ACC112 (cell line): Measurements from ENCODE around the gene SCAANT1.

Experiments
- H2AFZ ChIP-seq: fragments of 200-600 bp; sonication (generic); one replicate; pipeline ENCODE4 v1.6.0; 2017; ENCODE audit warnings: antibody characterized with exemption, low read length; ENCODE audit not compliant: unreplicated experiment
- H3K27ac ChIP-seq: fragments of 200-600 bp; sonication (generic); 2 replicates; pipeline ENCODE4 v1.5.1; 2014; ENCODE audit warnings: low read depth, mild to moderate bottlenecking, antibody characterized with exemption, low read length, moderate library complexity
- H3K27me3 ChIP-seq: fragments of 200-600 bp; sonication (generic); 2 replicates; pipeline ENCODE4 v1.6.1; 2014; ENCODE audit warnings: mild to moderate bottlenecking, antibody characterized with exemption, low read length, moderate library complexity, mixed read lengths; ENCODE audit not compliant: insufficient read depth
- H3K36me3 ChIP-seq: fragments of 200-600 bp; sonication (generic); 2 replicates; pipeline ENCODE4 v1.6.1; 2016; ENCODE audit warnings: mild to moderate bottlenecking, antibody characterized with exemption, low read length, moderate library complexity, mixed read lengths; ENCODE audit not compliant: insufficient read depth
- H3K4me1 ChIP-seq: fragments of 200-600 bp; sonication (generic); one replicate; pipeline ENCODE4 v1.6.1; 2016; ENCODE audit warnings: low read length, mixed read lengths; ENCODE audit not compliant: insufficient read depth, unreplicated experiment, control insufficient read depth
- H3K4me3 ChIP-seq: fragments of 200-600 bp; sonication (generic); 2 replicates; pipeline ENCODE4 v1.5.1; 2014; ENCODE audit warnings: mild to moderate bottlenecking, low read depth, low read length
- H3K79me2 ChIP-seq: fragments of 200-600 bp; sonication (generic); one replicate; pipeline ENCODE4 v1.6.0; 2016; ENCODE audit warnings: low read length; ENCODE audit not compliant: control insufficient read depth, unreplicated experiment, insufficient read depth

Gene SCAANT1

DNA sequence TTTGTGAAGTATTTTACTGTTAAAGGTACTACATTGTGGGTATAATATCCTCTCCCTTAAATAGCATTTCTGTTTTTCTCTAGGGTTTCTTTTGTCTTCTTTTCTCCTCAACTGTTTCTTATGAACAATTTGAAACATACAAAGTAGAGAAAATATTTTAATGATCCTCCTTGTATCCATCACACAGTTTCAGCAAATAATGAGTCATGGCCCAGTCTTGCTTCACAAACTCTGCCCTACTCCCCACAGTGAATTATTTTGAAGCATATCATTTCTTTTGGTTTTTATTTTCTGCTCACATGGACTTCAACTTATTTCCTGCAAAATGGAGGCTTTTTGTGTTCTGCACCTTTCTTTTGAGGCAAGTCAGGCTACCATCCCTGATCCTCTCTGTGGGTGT lies 6.1 kb upstream of the SCAANT1 start:
- peaks cover 80% of the 10 kb centered on the region for H3K79me2 ChIP-seq
- no peaks in the 10 kb centered on the region for H3K27me3 ChIP-seq
- H3K4me3 ChIP-seq, result no peak overlapping the region
- peaks cover 59% of the 10 kb centered on the region for H3K36me3 ChIP-seq
- H3K4me1 ChIP-seq, result peaks cover 20% of the 10 kb centered on the region
- H2AFZ ChIP-seq, result no peak overlapping the region
- peak overlapping the region; percentile 66 for H3K27ac ChIP-seq

DNA sequence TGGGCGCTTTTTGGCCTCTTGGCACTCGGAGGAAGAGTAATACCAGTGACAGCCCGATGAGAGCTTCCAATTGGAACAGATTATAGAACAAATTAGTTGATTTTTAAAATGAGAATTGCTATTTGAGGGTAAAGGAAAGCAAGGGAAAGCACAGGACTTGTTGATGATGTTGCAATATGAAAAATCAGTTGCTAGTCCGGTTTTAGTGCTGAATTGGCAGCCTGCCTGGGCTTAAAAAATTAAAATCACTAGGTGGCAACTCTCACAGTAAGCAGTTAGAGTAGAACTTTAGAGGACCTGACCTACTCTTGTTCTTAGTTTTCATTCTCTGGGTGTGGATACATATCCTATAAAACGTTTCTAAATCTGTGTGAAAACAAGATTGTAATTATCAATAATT lies 2.1 kb upstream of the SCAANT1 start:
- peaks cover 40% of the 10 kb centered on the region for H3K4me1 ChIP-seq
- no peak overlapping the region for H2AFZ ChIP-seq
- peak overlapping the region; percentile 89 for H3K4me3 ChIP-seq
- H3K36me3 ChIP-seq, result peaks cover 32% of the 10 kb centered on the region
- no peaks in the 10 kb centered on the region for H3K27me3 ChIP-seq
- H3K79me2 ChIP-seq, result peaks cover 76% of the 10 kb centered on the region
- H3K27ac ChIP-seq, result 0 out of 2 replicates have a peak overlapping the region, but pooled peaks have one; percentile 90

DNA sequence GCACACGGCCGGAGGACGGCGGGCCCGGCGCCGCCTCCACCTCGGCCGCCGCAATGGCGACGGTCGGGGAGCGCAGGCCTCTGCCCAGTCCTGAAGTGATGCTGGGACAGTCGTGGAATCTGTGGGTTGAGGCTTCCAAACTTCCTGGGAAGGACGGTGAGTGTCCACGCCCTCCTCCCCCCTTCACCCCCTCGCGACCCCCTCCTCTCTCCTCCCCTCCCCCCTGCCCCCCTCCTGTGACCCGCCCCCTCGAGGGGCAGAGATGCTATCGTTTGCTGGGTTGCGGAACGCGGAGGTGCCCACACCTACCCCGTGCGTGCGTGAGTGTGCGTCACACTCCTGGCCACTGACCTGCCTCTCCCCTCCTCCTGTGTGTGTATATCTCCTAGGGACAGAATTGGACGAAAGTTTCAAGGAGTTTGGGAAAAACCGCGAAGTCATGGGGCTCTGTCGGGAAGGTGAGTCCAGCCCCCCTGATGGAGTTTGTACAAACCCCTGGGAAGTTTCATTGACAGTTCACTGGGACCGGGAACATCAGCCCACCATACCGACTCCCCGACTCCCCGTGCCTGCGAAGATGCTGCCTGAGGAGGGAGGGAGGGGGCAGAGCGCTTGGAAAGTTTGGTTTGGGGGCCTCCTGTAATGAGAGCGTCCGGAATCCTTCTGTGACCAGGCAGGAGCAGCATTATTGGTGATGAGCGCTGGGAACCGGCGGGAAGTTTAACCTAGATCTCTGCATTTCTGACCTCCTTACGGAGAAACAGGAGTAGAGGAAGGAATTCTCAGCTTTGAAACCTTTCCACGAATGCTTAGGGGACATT lies 795 bp upstream of the SCAANT1 start:
- Histone ChIP-seq H2AFZ (no peak overlapping the region), H3K4me3 (peak overlapping the region; percentile 89), H3K79me2 (peaks cover 65% of the 10 kb centered on the region), H3K27me3 (no peaks in the 10 kb centered on the region), H3K27ac (peak overlapping the region; percentile 90), H3K4me1 (peaks cover 41% of the 10 kb centered on the region), H3K36me3 (peaks cover 22% of the 10 kb centered on the region)

DNA sequence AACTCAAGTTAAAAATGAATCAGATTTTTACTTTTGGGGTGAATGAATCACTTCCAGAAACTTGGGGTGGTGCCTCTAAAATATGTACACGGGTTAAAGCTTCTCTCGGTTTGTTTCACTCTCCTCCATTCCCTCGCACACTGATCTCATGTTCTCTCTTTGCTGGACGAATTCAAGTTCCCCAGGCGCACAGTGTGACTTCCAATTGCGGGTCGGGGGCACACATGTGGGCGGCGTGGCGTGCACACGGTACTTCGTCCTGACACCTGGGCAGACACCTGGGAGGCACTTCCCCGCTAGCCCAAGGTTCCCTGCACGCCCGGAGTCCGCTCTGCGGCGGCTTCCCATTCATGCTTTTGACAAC lies 692 bp downstream of the SCAANT1 start:
- Histone ChIP-seq H3K27me3 (no peaks in the 10 kb centered on the region), H2AFZ (peak overlapping the region; percentile 38), H3K4me1 (peaks cover 37% of the 10 kb centered on the region), H3K79me2 (peaks cover 55% of the 10 kb centered on the region), H3K4me3 (peak overlapping the region; percentile 89), H3K27ac (peak overlapping the region; percentile 90), H3K36me3 (peaks cover 7% of the 10 kb centered on the region; the same call in 1 of the 2 replicates)

DNA sequence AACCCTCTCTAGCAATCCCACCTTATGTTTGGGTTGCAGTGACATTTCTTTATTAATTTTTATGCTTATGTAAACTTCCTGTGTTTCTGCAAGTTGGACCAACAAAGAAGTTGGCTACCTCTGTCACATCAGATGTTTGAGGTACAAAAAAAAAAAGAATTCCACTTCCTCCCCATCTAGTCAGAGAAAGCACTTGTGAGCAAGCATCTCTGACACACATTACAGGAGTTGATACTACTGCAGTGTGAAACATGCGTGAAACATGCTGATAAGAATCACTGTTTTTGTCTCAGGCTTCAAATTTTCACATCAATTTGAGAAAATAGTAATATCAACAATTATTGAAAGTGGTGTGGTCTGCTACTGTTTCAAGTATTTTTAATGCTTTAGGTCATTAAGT lies 1.3 kb downstream of the SCAANT1 start:
- peaks cover 1% of the 10 kb centered on the region; the same call in 1 of the 2 replicates for H3K36me3 ChIP-seq
- peak overlapping the region; percentile 38 for H2AFZ ChIP-seq
- H3K4me1 ChIP-seq, result peaks cover 37% of the 10 kb centered on the region
- H3K79me2 ChIP-seq, result peaks cover 50% of the 10 kb centered on the region
- peak overlapping the region; percentile 89 for H3K4me3 ChIP-seq
- no peaks in the 10 kb centered on the region for H3K27me3 ChIP-seq
- peak overlapping the region; percentile 90 for H3K27ac ChIP-seq

DNA sequence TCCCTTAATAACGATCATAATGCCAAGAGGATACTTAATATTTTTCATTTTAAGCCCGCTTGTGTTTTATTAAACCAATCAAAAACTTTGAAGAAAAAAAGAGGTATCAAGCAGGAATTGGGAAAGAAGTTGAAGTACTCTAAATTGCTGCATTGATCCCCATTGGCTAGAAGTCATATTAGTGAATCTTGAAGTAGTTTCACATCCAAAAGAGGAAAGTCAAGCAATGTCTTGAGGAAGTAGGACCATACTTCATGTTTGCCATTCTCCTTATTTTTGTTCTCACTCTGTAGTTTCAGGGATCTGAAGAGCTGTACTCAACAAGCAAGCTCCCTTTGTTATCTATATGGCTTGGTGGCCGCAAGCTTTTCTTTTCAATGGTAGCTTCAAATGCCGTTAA lies 2.2 kb downstream of the SCAANT1 start:
- Histone ChIP-seq H3K4me3 (no peak overlapping the region), H3K27me3 (no peaks in the 10 kb centered on the region), H2AFZ (no peak overlapping the region), H3K36me3 (no peaks in the 10 kb centered on the region), H3K27ac (no peak overlapping the region), H3K4me1 (peaks cover 37% of the 10 kb centered on the region), H3K79me2 (peaks cover 43% of the 10 kb centered on the region)

DNA sequence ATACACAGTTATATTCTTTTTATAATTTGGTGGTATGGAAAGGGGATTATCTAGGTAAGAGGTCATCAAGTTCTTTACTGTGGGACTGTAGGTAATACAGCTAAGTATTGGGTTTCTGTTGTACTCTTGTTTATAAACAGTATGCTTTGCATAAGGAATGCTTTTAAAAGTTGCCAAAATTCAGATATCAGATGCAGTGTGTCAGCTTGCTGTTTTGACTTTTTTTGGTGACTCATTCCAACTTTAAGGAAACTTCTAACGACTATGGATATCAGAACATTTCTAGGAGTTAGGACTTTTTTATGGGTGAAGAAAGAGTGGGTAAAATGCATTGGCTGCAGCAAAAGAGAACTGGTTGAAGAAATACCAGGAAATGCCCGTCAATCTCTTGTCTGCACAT lies 2.8 kb downstream of the SCAANT1 start:
- no peak overlapping the region for H3K4me3 ChIP-seq
- H3K27me3 ChIP-seq, result no peaks in the 10 kb centered on the region
- H3K36me3 ChIP-seq, result no peaks in the 10 kb centered on the region
- H3K27ac ChIP-seq, result no peak overlapping the region
- peaks cover 37% of the 10 kb centered on the region for H3K79me2 ChIP-seq
- peaks cover 37% of the 10 kb centered on the region for H3K4me1 ChIP-seq
- no peak overlapping the region for H2AFZ ChIP-seq

DNA sequence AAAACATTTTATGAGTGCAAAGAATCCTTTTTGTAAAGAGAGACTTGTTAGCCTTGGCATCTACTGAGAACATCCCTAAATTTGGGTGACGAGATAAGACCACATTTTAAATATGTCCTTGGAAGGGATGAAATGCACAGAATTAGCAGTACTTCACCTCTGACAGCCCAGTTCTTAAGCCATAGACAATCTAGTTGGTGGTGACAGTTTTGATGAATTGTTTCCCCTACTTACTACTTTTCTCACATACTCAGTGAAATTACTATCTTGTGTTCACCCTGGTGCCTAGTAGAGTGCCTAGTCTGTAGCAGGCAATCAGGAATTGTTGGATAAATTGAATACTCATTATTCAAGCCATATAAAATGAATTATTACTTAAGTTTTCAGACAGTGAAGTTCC lies 3.4 kb downstream of the SCAANT1 start:
- no peak overlapping the region for H2AFZ ChIP-seq
- no peaks in the 10 kb centered on the region for H3K27me3 ChIP-seq
- H3K36me3 ChIP-seq, result no peaks in the 10 kb centered on the region
- no peak overlapping the region for H3K4me3 ChIP-seq
- H3K79me2 ChIP-seq, result peaks cover 31% of the 10 kb centered on the region
- H3K27ac ChIP-seq, result no peak overlapping the region
- peaks cover 35% of the 10 kb centered on the region for H3K4me1 ChIP-seq

DNA sequence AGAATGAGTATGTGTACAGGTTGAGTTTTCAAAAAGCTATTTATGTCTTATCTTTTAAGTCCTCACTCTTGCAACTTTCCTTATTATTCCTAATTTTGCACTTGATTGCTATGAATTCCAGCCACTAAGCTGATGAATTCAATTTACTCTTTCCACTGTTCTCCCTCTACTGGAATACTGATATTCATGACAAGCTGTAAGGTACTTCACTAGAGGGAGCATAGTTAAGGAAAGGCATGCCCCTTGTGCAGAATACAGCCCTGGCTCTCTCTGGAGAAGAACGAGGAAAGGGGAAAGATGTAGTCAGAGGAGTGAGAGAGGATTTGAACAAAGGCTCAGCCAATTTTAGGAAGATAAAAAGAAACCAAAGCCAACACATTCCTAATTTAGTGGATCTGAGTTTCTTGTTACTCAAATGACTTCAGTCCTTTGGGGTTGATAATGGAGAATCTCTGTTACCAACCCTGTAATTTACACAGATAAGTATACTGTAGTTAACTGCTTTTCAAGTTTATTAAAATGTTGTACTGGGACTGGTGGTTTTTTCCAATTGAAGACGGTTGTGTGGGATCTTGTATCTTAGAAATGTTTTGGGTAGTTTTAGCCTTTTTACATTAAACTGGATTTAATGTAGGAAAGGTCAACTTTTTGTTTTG lies 4.0 kb downstream of the SCAANT1 start:
- Histone ChIP-seq H3K36me3 (no peaks in the 10 kb centered on the region), H3K27me3 (no peaks in the 10 kb centered on the region), H3K4me3 (no peak overlapping the region), H3K79me2 (peaks cover 25% of the 10 kb centered on the region), H3K27ac (no peak overlapping the region), H3K4me1 (peaks cover 38% of the 10 kb centered on the region), H2AFZ (no peak overlapping the region)

DNA sequence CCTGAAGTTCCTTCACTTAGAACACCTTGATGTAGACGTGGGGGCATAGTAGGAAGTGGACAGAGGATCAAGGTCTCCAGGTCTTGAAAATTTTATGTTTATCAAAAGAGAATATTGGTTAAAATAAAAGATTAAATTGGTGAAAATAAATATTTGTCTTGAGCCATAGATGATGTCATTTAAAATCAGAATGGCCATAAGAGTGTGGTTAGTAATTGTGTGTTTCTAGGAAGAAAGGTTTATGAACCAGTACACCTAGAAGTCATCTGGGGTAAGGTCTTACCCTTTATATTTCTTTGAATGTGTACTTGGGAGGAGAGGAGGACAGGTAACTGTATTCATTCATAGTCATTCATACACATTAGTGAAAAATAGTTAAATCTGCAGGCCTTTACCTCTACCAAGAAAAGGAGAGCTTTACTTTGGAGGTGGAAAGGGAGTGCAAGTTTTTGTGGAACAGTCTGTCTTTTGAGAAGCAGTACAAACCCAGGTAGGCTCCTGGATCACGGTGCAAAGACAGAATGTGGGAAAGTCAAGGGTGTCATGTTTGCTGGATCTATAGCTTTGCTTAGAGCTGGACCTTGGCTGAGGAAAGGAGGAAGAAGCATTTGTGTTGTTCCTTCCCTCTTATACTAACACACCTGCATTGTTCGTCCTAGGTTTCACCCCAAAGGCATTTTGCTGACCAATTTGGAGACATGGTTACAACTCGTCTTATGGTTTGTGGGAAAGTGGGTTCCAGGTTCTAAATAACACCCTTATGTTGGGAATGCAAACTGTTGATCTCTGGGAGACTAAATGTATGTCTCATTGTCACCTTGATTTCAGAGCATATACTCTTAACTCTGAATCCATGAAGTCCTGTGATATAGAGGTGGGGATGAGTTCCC lies 6.2 kb downstream of the SCAANT1 start:
- Histone ChIP-seq H3K27ac (no peak overlapping the region), H2AFZ (no peak overlapping the region), H3K79me2 (peaks cover 17% of the 10 kb centered on the region), H3K36me3 (peaks cover 5% of the 10 kb centered on the region; the same call in 1 of the 2 replicates), H3K4me1 (peaks cover 35% of the 10 kb centered on the region), H3K4me3 (no peak overlapping the region), H3K27me3 (no peaks in the 10 kb centered on the region)
